ENCODE results near the gene GMEB2.
"Not testable (repeated sequence)": the region's sequence is repeated elsewhere in the genome, so short reads cannot be mapped to it uniquely, and the experiment has no call there.

Gene GMEB2

DNA sequence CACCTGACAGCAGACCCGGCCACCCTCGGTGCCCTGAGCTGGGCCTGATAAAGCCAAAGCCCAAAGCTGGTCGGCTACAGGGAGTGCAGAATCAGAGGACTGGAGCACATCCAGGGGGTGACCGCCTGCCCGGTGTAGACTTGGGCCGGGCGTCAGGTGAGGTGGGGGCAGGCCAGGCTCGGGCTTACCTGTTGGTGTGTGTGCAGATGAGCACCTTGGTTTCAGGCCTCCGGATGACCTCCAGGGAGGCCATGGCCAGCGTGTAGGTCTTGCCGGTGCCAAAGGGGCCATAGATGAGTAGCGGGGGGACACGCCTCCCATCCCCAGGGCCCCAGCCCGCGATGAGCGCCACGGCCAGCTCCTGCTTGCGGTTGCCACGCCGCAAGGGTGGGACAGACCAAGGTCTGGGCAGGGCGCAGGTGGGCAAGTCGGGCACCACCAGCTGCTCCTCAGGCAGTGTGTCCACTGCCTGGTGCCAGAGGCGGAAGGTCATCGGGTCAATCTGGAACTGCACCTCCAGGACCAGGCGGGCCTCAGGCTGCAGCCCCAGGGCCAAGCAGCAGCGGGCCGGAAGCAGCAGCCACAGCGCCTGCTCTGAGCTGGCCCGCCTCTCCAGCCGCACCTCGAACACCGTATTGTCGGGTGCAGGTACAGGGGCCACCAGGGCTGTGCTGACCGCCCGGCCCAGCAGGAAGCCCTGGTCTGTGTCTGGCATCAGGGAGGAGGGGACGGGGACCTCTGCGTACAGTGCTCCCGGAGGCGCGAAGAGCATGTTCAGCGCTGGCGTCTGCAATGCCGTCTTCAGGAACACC lies 58.5 kb downstream of the GMEB2 start:
- DNase-seq = no peak

DNA sequence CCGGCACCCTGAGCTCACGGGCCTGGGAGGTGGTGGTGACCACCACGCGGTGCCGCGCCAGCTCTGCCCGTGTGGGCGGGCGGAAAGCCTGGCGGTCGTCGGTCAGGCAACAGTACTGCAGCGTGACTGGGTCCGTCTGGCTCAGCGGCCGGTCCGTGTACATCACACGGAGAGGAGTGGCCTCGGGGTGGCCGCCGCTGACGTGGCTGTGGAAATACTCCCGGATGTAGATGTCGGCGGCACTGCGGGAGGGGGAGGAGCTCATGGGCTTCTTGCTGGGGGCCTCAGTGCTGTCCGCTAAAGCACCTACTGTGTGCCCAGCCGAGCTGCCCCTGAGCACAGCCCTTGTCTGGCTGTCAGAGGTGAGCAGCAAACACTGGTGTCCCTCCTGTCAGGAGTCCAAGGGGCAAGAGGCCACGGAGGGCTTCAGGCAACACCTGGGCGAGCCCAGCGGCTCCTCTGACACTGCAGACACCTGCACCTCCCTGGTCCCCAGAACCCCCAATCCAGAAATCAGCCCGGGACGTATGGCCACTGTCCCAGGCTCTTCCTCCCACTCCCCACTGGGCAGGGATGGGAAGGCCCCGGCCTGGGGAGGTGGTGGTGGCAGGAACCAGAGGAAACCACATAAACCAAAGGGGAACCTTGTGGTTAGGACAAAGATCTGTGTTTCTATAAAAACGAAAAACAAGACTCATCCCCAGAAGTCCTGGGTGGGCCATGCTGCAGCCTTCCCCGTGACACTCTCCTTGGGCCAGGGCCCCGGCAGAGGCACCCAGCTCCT lies 59.3 kb downstream of the GMEB2 start:
- no peak for DNase-seq

DNA sequence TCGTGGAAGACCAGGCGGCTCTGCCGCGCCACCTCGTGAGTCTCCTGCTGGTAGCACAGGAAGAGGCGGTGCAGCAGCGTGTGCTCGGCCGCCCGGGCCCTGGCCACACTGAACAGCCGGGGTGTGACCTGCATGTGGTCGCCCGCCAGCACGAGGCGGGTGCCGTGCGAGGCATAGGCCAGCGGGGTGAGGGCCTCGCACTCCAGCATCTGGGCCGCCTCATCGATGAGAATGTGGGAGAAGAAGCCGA lies 59.8 kb downstream of the GMEB2 start:
- DNase-seq = no peak

DNA sequence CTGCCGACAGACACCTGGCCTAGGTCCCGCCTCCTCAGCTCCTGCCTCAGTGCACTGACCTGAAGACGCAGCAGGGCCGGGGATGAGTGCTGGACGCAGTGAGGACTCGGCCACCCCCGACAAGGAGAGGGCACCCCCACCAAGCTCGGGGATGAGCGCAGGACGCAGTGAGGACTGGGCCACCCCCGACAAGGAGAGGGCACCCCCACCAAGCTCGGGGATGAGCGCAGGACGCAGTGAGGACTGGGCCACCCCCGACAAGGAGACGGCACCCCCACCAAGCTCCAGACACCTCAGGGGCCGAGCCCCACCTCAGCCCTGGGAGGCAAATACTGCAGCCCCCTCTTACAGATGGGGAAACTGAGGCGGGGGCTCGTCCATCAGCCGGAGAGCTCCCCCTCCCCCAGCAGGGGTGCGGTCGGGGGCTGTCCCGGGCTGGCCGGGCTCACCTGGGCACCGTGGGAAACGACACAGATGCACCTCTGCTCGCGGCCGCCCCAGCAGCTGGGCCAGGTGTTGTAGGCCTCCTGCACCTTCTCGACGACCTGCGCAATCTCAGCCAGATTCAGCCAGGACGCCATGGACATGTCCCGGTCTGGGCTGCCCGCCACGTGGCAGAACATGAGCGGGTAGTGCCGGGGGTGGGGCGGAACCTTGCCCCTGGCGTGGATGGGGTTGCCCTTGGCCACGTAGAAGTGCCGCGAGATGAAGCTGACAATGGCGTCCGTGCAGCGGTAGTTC lies 60.3 kb downstream of the GMEB2 start:
- DNase-seq = no peak

DNA sequence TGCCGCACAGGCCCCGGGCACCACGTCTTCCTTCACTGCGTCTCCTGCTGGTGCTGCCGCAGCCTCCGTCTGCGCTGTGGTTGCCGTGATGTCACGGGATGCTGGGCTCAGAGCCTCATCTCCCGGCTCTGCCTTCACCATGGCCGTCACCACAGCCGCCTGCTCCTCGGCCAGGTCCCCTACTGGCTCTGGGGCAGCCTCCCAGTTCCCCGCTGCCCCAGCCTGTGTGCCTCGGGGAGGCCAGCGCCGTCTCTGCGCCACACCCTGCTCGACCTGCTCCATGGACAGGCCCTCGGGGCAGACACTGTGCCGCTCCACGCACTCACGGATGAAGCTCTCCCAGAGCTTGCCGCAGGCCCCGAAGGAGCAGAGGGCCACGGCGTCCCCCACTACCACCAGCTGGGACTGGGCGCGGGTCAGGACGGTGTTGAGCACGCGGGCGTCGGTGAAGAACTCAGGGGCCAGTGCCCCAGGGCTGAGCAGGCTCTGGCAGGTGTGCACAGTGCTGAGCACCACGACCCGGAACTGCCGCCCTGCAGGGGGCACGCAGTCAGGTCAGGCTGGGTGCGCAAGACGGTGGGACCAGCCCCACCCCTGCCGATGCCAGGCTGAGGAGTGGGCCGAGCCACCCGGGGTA lies 61.1 kb downstream of the GMEB2 start:
- DNase-seq = no peak

DNA sequence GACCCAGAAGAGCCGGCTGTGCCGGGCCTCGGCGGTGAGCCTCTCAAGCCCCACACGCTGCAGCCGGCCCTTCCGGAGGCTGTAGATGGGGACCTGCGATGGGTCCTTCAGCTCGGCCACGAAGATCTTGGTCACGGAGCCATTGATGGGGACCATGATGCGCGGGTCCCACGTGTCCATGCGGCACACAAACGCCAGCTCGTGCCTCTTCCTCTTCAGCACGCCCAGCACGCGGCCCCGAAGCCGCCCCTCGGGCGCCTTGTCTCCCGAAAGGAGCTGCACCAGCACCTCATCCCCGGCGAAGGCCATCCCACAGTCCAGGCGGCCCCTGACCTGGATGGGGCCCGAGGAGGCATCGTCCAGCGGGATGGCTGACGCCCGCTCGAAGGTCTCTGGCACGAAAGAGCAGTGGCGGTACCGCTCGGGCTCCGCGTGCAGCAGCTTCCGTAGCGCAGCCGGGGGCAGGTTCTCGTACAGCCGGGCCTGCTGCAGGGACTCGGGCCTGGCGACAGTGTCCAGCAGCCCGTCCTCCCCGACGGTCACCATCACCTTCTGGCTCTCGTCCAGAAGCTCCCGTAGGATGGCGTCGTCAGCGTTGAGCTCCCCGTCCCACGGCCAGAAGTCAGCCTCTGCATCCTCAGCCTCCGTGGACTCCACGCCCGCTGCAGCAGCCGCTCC lies 61.7 kb downstream of the GMEB2 start:
- DNase-seq = no peak

DNA sequence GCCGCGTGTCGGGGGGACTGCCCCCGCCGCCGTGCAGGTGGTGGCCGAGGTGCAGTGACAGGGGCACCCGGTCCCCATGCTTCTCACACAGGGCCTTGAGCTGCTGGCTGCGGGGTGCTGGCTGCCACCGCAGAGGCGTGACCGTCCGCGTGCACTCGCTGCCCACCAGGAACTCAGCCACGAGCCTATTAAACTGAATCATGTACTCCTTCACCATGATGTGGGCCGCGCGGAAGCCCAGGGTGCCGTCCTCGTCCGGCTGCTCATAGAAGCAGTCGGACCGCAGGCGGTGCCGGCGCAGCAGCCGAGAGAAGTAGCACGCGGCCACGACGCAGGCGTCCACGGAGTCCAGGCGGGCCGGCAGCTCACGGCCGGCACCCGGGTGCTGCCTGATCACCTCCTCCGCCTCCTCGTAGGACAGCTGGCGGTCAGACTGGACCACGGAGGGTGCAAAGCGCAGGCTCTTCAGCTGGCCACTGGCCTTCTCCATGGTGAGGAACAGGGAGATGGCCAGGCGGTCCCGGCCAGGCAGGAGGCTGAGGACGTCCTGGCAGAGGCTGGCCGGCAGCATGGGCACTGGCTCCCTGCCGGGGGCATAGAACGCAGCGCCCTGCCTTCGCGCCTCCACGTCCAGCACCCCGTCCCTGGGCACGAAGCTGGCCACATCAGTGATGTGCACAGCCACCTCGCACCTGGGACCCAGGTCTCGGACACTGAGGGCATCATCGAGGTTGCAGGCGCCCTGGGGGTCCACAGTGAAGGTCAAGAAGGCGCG lies 62.7 kb downstream of the GMEB2 start:
- DNase-seq = no peak

DNA sequence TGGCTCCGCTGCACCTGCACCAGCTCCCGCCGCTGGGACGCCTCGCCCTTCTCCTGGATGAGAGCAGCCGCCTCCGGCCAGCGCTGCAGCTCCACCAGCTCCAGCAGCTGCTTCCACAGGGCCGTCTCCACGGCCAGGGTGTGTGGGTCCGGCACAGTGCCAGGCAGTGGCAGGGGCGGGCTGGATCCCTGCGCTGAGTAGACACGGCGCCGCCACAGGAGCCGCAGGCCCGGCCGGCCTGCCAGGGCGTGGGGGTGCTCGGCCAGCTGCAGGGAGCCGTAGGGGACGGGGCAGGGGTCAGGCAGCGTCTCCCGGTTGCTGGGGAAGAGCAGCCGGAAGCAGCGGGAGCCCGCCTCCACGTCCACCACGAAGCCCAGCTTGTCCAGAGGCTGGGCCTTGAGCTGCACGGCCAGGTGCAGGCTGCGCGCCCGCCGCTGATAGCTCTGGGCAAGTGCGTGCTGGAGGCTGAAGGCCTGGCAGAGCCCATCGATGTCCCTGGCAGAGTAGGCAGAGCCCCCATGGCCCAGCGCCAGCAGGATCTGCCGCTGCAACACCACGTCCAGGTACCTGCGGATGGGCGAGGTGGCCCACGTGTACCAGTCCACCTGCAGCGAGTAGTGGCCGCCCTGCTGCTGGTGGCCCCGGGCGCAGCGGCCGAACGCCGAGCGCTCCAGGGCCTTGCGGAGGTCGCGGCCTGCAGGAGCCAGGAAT lies 63.5 kb downstream of the GMEB2 start:
- no peak for DNase-seq

DNA sequence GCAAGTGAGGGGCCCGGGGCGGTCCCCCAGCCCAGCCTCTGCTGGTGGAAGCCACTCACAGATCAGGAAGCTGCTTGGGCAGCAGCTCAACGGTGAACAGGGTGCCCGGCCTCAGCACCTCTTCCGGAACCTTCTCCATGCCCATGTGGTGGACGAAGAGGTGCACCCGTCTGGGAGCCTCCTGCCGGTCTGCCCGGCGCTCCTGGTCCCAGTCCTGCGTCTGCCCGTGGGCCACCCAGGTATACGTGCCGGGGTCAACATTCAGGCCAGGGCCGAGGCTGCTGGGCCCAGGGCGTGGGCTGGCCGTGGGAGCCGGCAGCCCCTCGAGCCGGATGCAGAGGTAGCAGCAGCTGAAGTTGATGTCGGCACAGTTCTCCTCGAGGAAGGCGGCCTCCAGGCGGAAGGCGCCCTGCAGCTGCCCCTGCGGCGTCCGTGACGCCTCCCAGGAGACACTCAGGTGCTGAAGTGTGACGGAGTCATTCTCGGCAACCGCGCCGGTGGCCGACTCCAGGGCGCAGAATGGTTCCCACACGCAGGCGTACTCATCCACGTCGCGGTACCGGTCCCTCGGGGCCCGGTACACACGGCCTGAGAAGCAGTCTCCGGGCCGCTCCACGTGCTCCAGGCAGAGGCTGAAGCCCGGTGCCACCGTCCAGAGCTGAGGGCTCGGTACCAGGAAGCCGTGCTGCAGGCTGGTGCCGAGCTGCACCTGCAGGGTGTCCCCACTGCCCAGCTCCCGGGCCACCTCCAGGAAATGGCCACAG lies 64.3 kb downstream of the GMEB2 start:
- no peak for DNase-seq

DNA sequence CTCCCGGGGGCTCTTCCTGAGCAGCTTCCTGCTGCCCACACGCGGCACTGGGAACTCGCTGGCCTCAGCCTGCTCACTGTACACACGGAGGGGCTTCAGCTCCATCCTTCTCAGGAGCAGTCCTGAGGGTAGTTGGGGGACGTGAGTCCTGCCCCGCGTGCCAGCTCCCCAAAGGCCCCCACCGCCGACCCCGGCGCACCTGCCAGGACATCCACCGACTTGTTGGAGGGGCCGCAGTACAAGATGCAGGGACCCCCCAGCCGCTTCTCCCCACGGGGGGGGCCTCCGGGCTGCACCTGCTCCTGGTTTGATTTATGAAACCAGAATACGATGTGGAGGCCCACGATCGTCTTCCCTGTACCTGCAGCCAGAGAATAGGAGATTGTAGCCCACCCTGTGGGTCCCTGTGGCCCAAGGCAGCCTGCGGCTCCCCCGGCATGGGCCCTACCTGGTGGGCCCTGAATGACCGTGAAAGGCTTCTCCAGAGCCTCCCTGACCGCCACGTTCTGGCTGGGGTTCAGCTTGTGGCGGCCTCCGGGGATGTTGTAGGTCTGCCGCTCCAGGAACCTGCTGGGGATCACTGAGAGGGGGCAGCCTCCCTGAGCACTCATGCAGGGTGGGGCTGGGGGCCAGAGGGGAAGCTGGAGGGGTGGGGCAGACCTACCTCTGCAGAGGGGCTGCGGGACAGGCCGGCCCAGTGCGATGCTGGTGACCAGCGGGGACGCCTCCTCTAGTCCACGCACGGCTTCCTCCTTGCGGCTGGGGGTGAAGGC lies 65.1 kb downstream of the GMEB2 start:
- DNase-seq = no peak

DNA sequence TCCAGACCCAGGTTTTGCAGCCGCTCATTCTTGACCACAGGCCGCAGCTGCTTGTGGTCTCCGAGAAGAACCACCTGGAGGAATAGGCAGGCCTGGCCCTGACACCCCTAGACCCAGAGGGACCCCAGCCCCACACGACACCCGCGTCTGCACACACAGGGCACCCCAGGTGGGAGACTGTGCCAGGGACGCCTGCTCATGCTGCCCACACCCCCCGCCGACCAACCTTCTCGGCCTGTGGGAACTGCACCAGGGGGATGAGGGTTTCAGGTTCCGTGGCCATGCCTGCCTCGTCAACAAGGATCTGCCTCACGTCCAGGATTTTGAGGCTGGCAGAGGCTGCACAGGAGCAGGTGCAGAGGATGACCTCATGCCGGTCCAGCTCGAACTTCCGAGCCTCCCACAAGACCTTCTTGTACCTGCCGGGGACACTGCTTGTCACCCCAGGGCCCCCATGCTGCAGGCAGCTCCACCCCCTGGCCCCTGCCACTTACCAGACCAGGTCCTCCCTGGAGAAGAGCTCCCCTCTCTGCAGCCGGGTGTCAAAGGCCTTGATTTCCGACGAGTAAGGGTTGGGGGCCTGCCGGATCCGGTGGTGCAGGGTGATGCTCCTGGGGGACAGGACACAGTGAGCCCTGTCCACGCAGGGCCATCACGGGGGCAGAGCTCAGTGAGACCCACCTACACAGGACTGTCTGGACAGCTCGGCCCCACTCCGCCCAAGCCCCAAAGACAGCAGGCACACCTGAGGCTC lies 65.9 kb downstream of the GMEB2 start:
- DNase-seq = no peak

DNA sequence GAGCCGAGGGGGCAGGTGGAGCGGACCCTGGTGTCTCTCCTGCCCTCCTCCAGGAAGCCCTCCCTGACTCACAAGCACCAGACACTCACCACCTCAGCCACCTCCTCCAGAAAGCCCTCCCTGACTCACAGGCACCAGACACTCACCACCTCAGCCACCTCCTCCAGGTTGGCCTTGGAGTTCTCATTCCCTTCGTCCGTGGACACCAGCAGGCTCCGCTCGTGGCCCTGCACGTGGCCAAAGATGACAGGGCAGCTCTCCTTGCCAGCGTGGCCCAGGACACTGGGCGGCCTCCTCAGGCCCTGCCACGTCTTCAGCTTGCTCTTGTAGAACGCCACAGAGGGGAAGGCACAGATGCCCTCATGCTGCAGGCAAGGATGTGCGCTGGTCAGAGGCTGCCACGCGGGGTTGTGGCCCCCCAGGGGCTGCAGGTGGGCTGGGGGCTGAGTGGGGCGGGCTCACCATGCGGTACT lies 66.5 kb downstream of the GMEB2 start:
- no peak for DNase-seq

DNA sequence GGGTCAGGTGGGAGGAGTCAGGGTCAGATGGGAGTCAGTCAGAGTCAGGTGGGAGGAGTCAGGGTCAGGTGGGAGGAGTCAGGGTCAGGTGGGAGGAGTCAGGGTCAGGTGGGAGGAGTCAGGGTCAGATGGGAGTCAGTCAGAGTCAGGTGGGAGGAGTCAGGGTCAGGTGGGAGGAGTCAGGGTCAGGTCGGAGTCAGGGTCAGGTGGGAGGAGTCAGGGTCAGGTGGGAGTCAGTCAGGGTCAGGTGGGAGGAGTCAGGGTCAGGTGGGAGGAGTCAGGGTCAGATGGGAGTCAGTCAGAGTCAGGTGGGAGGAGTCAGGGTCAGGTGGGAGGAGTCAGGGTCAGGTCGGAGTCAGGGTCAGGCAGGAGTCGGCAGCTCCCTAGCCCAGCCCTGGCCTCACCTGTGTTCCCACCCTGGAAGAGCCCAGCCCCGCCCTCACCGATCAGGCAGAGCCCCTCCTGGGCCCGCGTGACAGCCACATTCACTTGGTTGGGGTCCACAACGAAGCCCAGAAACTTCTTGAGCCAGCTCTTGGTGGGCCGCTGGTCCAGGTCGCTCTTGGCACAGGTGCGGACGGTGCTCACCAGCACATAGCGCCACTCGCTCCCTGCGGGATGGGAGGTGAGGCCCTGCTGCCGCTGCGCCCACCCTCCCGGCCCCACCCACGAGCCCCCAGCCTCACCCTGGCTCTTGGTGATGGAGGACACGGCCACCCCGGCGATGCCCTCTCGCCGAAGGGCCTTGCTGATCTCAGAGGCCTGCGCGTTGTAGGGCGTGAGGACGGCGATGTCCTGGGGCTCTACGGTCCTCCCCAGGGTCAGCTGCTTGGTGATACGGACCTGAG lies 67.2 kb downstream of the GMEB2 start:
- not testable (repeated sequence) for DNase-seq

DNA sequence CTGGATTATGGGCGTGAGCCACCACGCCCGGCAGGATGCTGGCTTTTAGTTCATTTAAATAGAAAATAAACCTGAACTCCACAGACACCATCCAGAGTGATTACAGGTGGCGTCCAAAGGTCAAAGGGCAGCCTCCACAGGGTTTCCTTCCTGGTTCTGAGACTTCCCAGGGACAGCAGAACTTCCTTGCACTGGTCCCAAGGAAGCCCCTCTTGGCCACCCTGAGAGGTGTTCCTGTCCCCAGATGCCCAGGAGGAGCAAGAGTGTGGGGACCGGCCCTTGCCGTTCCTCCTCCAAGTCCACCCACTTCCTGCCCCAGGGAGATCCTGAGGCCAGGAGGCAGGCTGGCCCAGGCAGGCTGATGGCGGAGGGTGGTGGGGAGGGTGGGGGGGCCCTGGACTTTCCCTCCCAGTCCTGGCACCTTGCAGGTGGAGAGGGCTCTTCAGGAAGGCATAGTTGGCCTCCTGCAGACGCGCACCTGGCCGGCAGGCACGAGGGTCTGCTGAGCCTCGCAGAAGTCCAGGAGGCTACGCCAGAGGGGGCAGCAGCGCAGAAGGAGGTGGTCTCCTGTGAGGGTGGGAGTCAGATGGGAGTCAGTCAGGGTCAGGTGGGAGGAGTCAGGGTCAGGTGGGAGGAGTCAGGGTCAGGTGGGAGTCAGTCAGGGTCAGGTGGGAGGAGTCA lies 68.0 kb downstream of the GMEB2 start:
- no peak for DNase-seq

DNA sequence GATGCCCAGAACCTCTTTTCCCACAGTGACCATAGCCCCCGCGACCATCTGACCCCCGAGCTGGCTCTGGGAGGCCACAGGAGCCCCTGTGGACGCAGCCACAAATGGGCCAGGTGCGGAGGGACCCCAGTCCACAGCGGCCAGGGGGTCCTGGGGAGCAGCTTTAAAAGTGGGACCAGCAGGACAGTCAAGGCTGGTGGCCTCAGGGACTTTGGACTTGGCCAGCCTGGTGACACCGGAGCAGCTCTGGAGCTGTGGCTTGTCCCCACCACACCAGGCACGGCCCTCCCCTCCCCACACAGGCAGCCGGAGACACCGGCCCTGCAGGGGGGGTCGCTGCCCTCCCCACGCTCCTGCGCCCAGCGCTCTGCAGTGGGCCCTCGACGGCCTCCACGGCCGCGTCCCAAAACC lies 69.4 kb downstream of the GMEB2 start:
- DNase-seq = no peak

DNA sequence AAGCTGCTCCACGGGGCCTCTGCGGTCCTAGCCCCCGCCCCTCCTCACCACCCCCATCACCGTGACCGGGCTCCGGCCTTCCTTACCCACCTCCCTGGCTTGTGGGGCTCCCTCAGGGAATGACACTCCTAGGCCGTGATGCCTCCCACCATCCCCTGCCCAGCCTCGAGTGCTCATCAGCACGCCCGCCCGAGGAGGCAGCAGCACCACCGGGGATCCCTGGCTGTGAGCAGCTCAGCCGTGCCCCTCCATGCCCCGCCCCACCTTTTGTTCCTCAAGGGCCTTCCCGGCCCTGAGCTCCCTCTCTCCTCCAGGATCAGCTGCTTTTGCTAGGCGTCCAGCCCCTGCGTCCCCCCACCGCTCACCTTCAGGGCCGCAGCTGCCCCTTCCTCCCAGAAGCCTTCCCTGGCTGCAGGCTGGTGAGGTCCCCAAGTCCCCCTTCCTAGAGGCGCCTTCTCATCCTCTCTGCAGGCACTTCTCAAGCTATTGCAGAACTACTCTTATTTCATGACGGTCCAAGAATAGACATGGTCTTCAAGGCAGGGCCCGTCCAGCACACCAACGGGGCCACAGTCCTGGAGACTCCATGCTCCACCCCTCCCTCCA lies 69.9 kb downstream of the GMEB2 start:
- DNase-seq = no peak
